A549 (cell line): ENCODE data around the gene ADARB1. TPM values are rescaled to one million over a fixed set of nuclear protein-coding genes. Genes with fewer than 3 reads are reported as not detected.

Source experiments
- ATAC-seq, 2 experiments: fragments of 200-7000 bp in 1 of 2; fragments of >200 bp in 1 of 2; cut with Nextera tagmentation in 1 of 2; cut with Tn5 transposase in 1 of 2; 3 replicates each; pipeline versions ENCODE4 v1.8.0 to v1.9.1; 2018 to 2020; ENCODE audit warnings: mild to moderate bottlenecking in 1 of 2, moderate library complexity in 1 of 2
- CTCF ChIA-PET: fragments of 300-600 bp; sonication (Branson Sonifier 250); formaldehyde crosslinking; extraction: SDS; loops from one replicate; lab custom pipeline; 2021; ENCODE audit warnings: antibody characterized with exemption, inconsistent platforms; lab: Yijun Ruan, JAX
- POLR2A ChIA-PET: fragments of 350-600 bp; formaldehyde crosslinking; extraction: SDS; loops from one replicate; lab custom pipeline; 2021; ENCODE audit warnings: antibody characterized with exemption, inconsistent platforms; lab: Yijun Ruan, JAX
- DNase-seq, 2 experiments: peaks; one replicate each; pipeline versions ENCODE4 v3.0.0 to v3.0.0-alpha.2; 2011 to 2016; ENCODE audit warnings: low read depth in 1 of 2, low spot score in 1 of 2
- FAIRE-seq: peaks from 2 replicates; lab custom pipeline; 2011; peaks lifted over from hg19 to GRCh38; lab: Jason Lieb, UNC
- H3K27ac ChIP-seq, 2 experiments: fragments of >200 bp; sonication (Bioruptor Twin); formaldehyde crosslinking; 3 replicates each; pipeline ENCODE4 v1.5.1; 2016 to 2017
- H3K4me1 ChIP-seq: fragments of >200 bp; sonication (Bioruptor Twin); formaldehyde crosslinking; 3 replicates; pipeline ENCODE4 v1.6.1; 2016
- H3K4me2 ChIP-seq: fragments of >200 bp; sonication (Bioruptor Twin); formaldehyde crosslinking; 3 replicates; pipeline ENCODE4 v1.6.1; 2016
- H3K4me3 ChIP-seq: fragments of >200 bp; sonication (Bioruptor Twin); formaldehyde crosslinking; 3 replicates; pipeline ENCODE4 v1.5.1; 2016
- H3K9me3 ChIP-seq: fragments of >200 bp; sonication (Bioruptor Twin); formaldehyde crosslinking; 3 replicates; pipeline ENCODE4 v1.6.1; 2016
- CBX2 ChIP-seq: fragments of 200-600 bp; sonication (generic); IDR thresholded peaks from 2 replicates; pipeline ENCODE4 v1.6.1; 2016; ENCODE audit warnings: low read depth, mild to moderate bottlenecking, borderline replicate concordance
- CEBPB ChIP-seq, 2 experiments: fragments of >200 bp in 1 of 2; sonication (Bioruptor Twin) in 1 of 2; formaldehyde crosslinking in 1 of 2; IDR thresholded peaks; 2 replicates each; pipeline ENCODE4 v1.6.1; 2012 to 2016
- CHD2 ChIP-seq: fragments of 150-350 bp; IDR thresholded peaks from 2 replicates; pipeline ENCODE4 v1.6.1; 2014; ENCODE audit warnings: low read length; ENCODE audit not compliant: partially characterized antibody
- EHMT2 ChIP-seq: fragments of 200-600 bp; sonication (generic); IDR thresholded peaks from 2 replicates; pipeline ENCODE4 v1.6.1; 2016; ENCODE audit warnings: antibody characterized with exemption, low read depth, mild to moderate bottlenecking, moderate library complexity
- ESRRA ChIP-seq: fragments of 150-350 bp; IDR thresholded peaks from 2 replicates; pipeline ENCODE4 v1.6.1; 2014; ENCODE audit warnings: mild to moderate bottlenecking, low read length, borderline replicate concordance
- FOSL2 ChIP-seq, 2 experiments: fragments of 450-650 bp in 1 of 2; fragments of >200 bp in 1 of 2; sonication (Bioruptor Twin) in 1 of 2; formaldehyde crosslinking; IDR thresholded peaks; 2 replicates each; pipeline versions ENCODE4 v1.5.0 to v1.6.1; 2016 to 2020; ENCODE audit warnings: mild to moderate bottlenecking in 1 of 2, moderate library complexity in 1 of 2
- FOXS1 ChIP-seq: fragments of 250-450 bp; sonication (Bioruptor Pico); IDR thresholded peaks from 2 replicates; pipeline ENCODE4 v1.5.0; 2020; ENCODE audit warnings: mild to moderate bottlenecking, moderate library complexity
- HMGXB4 ChIP-seq: fragments of 250-450 bp; sonication (Bioruptor Pico); IDR thresholded peaks from 2 replicates; pipeline ENCODE4 v1.5.0; 2021; ENCODE audit warnings: mild to moderate bottlenecking, moderate library complexity, borderline replicate concordance
- HOXB13 ChIP-seq: fragments of 250-450 bp; sonication (Bioruptor Pico); IDR thresholded peaks from 2 replicates; pipeline ENCODE4 v1.5.0; 2020; ENCODE audit warnings: low read depth, mild to moderate bottlenecking, moderate library complexity
- JUNB ChIP-seq: fragments of >200 bp; sonication (Bioruptor Twin); formaldehyde crosslinking; IDR thresholded peaks from 2 replicates; pipeline ENCODE4 v1.6.1; 2016
- KDM1A ChIP-seq: fragments of 200-600 bp; sonication (generic); IDR thresholded peaks from 2 replicates; pipeline ENCODE4 v1.6.1; 2016; ENCODE audit warnings: low read depth, mild to moderate bottlenecking
- KDM5A ChIP-seq: fragments of 200-600 bp; sonication (generic); IDR thresholded peaks from 2 replicates; pipeline ENCODE4 v1.6.1; 2016; ENCODE audit warnings: antibody characterized with exemption, mild to moderate bottlenecking
- MAZ ChIP-seq: fragments of 150-350 bp; IDR thresholded peaks from 2 replicates; pipeline ENCODE4 v1.6.1; 2014; ENCODE audit warnings: antibody characterized with exemption, low read depth, low read length, borderline replicate concordance
- ZC3H11A ChIP-seq: fragments of 450-650 bp; IDR thresholded peaks from 2 replicates; pipeline ENCODE4 v1.6.1; 2014; ENCODE audit warnings: antibody characterized with exemption, mild to moderate bottlenecking
- ZFP36 ChIP-seq: fragments of 450-650 bp; IDR thresholded peaks from 2 replicates; pipeline ENCODE4 v1.6.1; 2014; ENCODE audit warnings: borderline replicate concordance; ENCODE audit not compliant: partially characterized antibody
- ZSCAN20 ChIP-seq: fragments of 250-450 bp; sonication (Bioruptor Pico); IDR thresholded peaks from 2 replicates; pipeline ENCODE4 v1.8.0; 2022; ENCODE audit warnings: mild to moderate bottlenecking, moderate library complexity
- WGBS: methylation state at CpG from one replicate; pipeline ENCODE4 v1.1.6; 2017; ENCODE audit errors: missing lambda C conversion rate; 5-methylcytosine and 5-hydroxymethylcytosine counted together
- polyA plus RNA-seq, 4 experiments: library from polyadenylated mRNA; depleted of rRNA in 3 of 4; stranded (reverse); fragments of >200 nt; fragmentation: RNase III in 1 of 4; extraction: RNeasy Plus Mini Kit Qiagen cat#74134 plus additional on column Dnase treatment in 1 of 4; gene quantifications; 2 replicates in 3 of 4; 3 replicates in 1 of 4; pipeline ENCODE4 v1.2.3, GENCODE V29; 2011 to 2017
- TF ChIP-seq, protein P1 (sequence below): fragments of 150-350 bp; IDR thresholded peaks from 2 replicates; pipeline ENCODE4 v1.6.1; 2014; ENCODE audit warnings: low read depth, mild to moderate bottlenecking, low read length

The ADARB1 gene
- polyA plus RNA-seq, 2 of the 4 experiments (the other 2 are of a cell fraction): 3.2 to 5.7 TPM

DNA sequence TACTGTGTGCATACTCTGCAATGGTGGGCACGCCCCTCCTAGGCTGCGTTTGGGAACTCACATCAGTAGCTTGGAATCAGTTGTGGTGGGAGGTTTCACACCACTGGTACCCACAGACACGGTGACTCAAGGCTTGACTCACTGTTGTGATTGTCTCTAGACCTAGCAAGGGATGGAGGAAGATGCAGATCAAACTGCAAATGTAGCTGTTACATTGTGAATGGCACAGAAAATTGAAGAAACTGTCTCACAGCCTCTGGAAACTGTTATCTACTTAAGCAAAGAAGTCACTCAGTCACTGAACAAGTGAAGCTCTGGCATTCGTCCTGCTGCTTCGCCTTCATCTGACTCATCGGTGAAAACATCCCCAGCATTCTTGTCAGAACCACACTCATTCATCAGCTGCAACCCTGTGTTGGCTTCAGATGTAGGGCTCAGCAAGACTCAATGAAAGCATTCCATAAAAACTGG, 153.8 kb downstream of the ADARB1 start:
- peak; percentile 78 to 86; a peak in 5 of 6 replicates for ATAC-seq
- DNase-seq: peak in 1 of 2 experiments; percentile 49
- WGBS: 7% methylated on average over 6 of the region's 6 CpGs
- Histone ChIP-seq H3K4me2 (peak overlapping the region; percentile 21), H3K4me1 (peaks cover 11% of the 10 kb centered on the region), H3K4me3 (no peak overlapping the region), H3K9me3 (no peaks in the 10 kb centered on the region), H3K27ac (no peak overlapping the region)
- FAIRE-seq: no peak
- ChIA-PET CTCF (interaction anchor here (0.6 to 1.6 kb wide), 4 partner anchors 17 to 211 kb away, joined by 3 to 4 read pairs (median 3); no protein-coding TSS in a partner anchor), POLR2A (no interaction called here)
- TF ChIP-seq ZSCAN20: no peak
- no peak for TF ChIP-seq FOSL2 (IDR thresholded peaks at IDR 0.05)
- TF ChIP-seq FOSL2 (CRISPR knock-in tag; IDR thresholded peaks at IDR 0.05): peak; percentile 42

DNA sequence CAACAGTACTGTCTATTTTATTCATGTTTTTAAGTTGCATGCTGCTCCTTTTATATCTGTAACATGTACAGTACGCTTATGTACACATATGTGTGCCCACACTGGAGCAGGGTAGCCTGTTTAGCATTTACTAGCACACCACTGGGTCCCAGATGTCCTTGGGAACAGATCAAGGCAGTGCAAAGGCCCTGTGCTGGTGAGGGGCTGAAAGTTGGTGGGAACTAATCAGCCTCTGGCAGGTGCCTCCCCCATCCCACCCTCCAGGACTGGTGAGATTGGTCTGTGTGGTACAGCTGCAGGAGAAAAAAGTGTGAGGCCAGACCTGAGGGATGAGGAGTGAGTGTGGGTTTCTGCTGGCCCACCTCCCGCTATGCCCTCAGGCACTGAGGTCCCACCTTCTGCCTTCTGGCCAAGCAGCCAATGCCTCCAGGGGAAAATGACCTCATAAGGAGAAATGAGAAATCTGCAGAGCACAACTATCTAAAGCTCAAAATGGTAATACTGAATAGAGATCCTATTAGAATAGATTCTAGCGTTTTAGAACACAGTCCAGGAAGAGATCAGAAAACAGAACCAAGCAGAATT, 154.4 kb downstream of the ADARB1 start:
- 84% methylated on average over 2 of the region's 3 CpGs for WGBS
- ChIA-PET CTCF (interaction anchor here (1.6 kb wide), 1 partner anchor 18 kb away, joined by 3 read pairs; no protein-coding TSS in a partner anchor), POLR2A (no interaction called here)
- FAIRE-seq (no peak), DNase-seq (no peak), ATAC-seq (peak in 1 of 2 experiments; percentile 27; a peak in 1 of 6 replicates)
- Histone ChIP-seq H3K27ac (0 out of 6 replicates have a peak overlapping the region, but pooled peaks of 1 of the 2 experiments have one; percentile 20), H3K4me1 (peaks cover 11% of the 10 kb centered on the region), H3K4me3 (no peak overlapping the region), H3K9me3 (no peaks in the 10 kb centered on the region), H3K4me2 (peak overlapping the region; percentile 21)
- no peak for TF ChIP-seq CBX2
- no peak for TF ChIP-seq HMGXB4 (CRISPR knock-in tag)
- no peak for TF ChIP-seq CEBPB (IDR thresholded peaks at IDR 0.05)
- no peak for TF ChIP-seq FOXS1 (CRISPR knock-in tag)
- TF ChIP-seq MAZ: no peak
- TF ChIP-seq, protein P1, sequence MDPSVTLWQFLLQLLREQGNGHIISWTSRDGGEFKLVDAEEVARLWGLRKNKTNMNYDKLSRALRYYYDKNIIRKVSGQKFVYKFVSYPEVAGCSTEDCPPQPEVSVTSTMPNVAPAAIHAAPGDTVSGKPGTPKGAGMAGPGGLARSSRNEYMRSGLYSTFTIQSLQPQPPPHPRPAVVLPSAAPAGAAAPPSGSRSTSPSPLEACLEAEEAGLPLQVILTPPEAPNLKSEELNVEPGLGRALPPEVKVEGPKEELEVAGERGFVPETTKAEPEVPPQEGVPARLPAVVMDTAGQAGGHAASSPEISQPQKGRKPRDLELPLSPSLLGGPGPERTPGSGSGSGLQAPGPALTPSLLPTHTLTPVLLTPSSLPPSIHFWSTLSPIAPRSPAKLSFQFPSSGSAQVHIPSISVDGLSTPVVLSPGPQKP: no peak
- no peak for TF ChIP-seq KDM5A
- no peak for TF ChIP-seq HOXB13 (CRISPR knock-in tag)

GRCh38 chr21:45231705-45232104, 157.3 kb downstream of the ADARB1 start:
- peaks cover 11% of the 10 kb centered on the region for H3K4me1 ChIP-seq
- FAIRE-seq: no peak
- TF ChIP-seq FOSL2 (IDR thresholded peaks at IDR 0.05): no peak
- no peak for TF ChIP-seq FOSL2 (CRISPR knock-in tag; IDR thresholded peaks at IDR 0.05)
- TF ChIP-seq EHMT2: no peak
- no peak for TF ChIP-seq KDM1A
- no peak for TF ChIP-seq ESRRA
- TF ChIP-seq, all 56 proteins: peak for 0
- H3K27ac ChIP-seq: no peak overlapping the region
- ATAC-seq: no peak
- no peaks in the 10 kb centered on the region for H3K9me3 ChIP-seq
- POLR2A ChIA-PET: no interaction called here
- no peak for DNase-seq
- H3K4me3 ChIP-seq: no peak overlapping the region
- CTCF ChIA-PET: no interaction called here
- 69% methylated on average over 3 of the region's 3 CpGs for WGBS
- H3K4me2 ChIP-seq: no peak overlapping the region

DNA sequence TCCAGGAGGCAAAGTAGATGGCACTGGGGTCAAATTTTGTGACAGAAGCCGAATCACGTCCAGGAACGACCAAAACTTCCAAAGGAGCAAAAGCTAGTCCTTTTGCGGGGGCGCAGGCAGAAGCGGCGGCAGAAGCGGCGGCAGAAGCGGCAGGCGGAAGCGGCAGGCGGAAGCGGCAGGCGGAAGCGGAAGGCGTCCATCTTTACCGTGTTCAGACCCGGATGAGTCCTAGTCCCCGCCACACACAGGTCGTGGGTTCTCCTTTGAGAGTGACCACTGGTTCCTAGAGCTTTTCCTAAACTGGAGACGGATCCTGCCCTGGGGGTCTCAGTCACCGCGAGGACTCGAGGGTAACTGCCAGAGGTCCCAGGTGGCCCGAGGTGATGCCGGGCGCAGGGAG, 159.7 kb downstream of the ADARB1 start:
- H3K4me1 ChIP-seq: no peaks in the 10 kb centered on the region
- no peak for DNase-seq
- WGBS: 80% methylated on average over 22 of the region's 28 CpGs
- no peak overlapping the region for H3K4me2 ChIP-seq
- no peak overlapping the region for H3K27ac ChIP-seq
- H3K4me3 ChIP-seq: no peak overlapping the region
- ChIA-PET POLR2A (no interaction called here), CTCF (interaction anchor here (0.5 to 0.8 kb wide), 2 partner anchors 23 to 96 kb away, joined by 3 read pairs; no protein-coding TSS in a partner anchor)
- H3K9me3 ChIP-seq: 0 out of 3 replicates have a peak, but pooled peaks cover 6% of the 10 kb centered on the region
- no peak for TF ChIP-seq CHD2
- no peak for TF ChIP-seq HMGXB4 (CRISPR knock-in tag)
- TF ChIP-seq CBX2: no peak
- TF ChIP-seq ZC3H11A: no peak
- no peak for TF ChIP-seq JUNB
- TF ChIP-seq ZFP36: no peak
- no peak for ATAC-seq
- no peak for FAIRE-seq
